HL-60 (cell line): ENCODE results near the gene KDM4C.

Experiments used
- CTCF ChIP-seq: IDR thresholded peaks from one replicate; pipeline ENCODE4 v1.5.1; 2011; ENCODE audit warnings: low read length, control low read depth, inconsistent platforms; ENCODE audit not compliant: insufficient read depth
- TF ChIP-seq, protein P1 (sequence below): IDR thresholded peaks from 2 replicates; pipeline ENCODE4 v1.6.1; 2012; ENCODE audit warnings: low read depth; ENCODE audit not compliant: insufficient replicate concordance

DNA sequence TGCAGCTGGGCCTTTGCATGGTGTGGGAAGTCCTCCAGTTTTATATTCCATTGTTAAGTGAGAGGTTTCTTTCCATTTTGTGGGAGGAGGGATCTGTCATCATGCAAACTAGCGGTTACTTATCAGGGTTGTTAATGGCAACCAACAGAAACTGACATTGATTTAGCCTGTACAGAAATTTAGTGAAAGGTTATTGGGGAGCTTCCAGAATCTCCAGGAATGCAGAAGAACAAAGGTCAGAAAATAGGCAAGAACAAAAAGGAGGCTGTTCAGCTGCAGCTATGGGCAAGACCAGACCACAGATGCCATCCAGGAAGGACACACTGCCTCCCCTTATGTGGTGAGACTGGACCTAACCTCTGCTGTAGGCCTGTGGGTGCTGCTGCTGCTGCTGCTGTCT, 395.8 kb downstream of the KDM4C start:
- no peak for TF ChIP-seq CTCF
- TF ChIP-seq, protein P1, sequence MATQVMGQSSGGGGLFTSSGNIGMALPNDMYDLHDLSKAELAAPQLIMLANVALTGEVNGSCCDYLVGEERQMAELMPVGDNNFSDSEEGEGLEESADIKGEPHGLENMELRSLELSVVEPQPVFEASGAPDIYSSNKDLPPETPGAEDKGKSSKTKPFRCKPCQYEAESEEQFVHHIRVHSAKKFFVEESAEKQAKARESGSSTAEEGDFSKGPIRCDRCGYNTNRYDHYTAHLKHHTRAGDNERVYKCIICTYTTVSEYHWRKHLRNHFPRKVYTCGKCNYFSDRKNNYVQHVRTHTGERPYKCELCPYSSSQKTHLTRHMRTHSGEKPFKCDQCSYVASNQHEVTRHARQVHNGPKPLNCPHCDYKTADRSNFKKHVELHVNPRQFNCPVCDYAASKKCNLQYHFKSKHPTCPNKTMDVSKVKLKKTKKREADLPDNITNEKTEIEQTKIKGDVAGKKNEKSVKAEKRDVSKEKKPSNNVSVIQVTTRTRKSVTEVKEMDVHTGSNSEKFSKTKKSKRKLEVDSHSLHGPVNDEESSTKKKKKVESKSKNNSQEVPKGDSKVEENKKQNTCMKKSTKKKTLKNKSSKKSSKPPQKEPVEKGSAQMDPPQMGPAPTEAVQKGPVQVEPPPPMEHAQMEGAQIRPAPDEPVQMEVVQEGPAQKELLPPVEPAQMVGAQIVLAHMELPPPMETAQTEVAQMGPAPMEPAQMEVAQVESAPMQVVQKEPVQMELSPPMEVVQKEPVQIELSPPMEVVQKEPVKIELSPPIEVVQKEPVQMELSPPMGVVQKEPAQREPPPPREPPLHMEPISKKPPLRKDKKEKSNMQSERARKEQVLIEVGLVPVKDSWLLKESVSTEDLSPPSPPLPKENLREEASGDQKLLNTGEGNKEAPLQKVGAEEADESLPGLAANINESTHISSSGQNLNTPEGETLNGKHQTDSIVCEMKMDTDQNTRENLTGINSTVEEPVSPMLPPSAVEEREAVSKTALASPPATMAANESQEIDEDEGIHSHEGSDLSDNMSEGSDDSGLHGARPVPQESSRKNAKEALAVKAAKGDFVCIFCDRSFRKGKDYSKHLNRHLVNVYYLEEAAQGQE: no peak
